Neural cell (in vitro differentiated cells): ENCODE measurements around the gene LAMC2. TPM values are rescaled to one million over a fixed set of nuclear protein-coding genes. Genes with fewer than 3 reads are reported as not detected.

Source experiments
- H2AFZ ChIP-seq: fragments of 200-600, 300-800 bp; sonication (generic), shearing (Covaris generic); 2 replicates; pipeline ENCODE4 v1.6.0; 2014; ENCODE audit warnings: low read depth, mild to moderate bottlenecking, antibody characterized with exemption, low read length, moderate library complexity
- H3F3A ChIP-seq: fragments of 200-600 bp; shearing (Covaris generic); 2 replicates; pipeline ENCODE4 v1.6.1; 2016; ENCODE audit warnings: mild to moderate bottlenecking, moderate library complexity, mixed read lengths, antibody characterized with exemption, low read length; ENCODE audit not compliant: insufficient read depth, poor library complexity, severe bottlenecking
- H3K27ac ChIP-seq: fragments of 200-600, 300-800 bp; sonication (generic), shearing (Covaris generic); 2 replicates; pipeline ENCODE4 v1.5.1; 2014; ENCODE audit warnings: mild to moderate bottlenecking, low read length, moderate library complexity
- H3K27me3 ChIP-seq: fragments of 300-800, 200-600 bp; sonication (generic), shearing (Covaris generic); 2 replicates; pipeline ENCODE4 v1.6.0; 2014; ENCODE audit warnings: mild to moderate bottlenecking, low read depth, low read length, moderate library complexity; ENCODE audit not compliant: insufficient read depth
- H3K36me3 ChIP-seq: fragments of 300-800, 200-600 bp; sonication (generic), shearing (Covaris generic); 2 replicates; pipeline ENCODE4 v1.5.1; 2014; ENCODE audit warnings: mild to moderate bottlenecking, antibody characterized with exemption, low read length, moderate library complexity; ENCODE audit not compliant: insufficient read depth
- H3K4me2 ChIP-seq: fragments of 300-800, 200-600 bp; sonication (generic), shearing (Covaris generic); 2 replicates; pipeline ENCODE4 v1.6.0; 2014; ENCODE audit warnings: mild to moderate bottlenecking, low read length
- H3K4me3 ChIP-seq: fragments of 300-800, 200-600 bp; sonication (generic), shearing (Covaris generic); 2 replicates; pipeline ENCODE4 v1.5.1; 2014; ENCODE audit warnings: mild to moderate bottlenecking, low read length, moderate library complexity
- H3K79me2 ChIP-seq: fragments of 200-600 bp; shearing (Covaris generic); replicated peaks from 2 replicates; pipeline ENCODE4 v1.6.0; 2014; ENCODE audit warnings: mild to moderate bottlenecking, low read length, moderate library complexity; ENCODE audit not compliant: insufficient read depth
- H3K9ac ChIP-seq: fragments of 300-800, 200-600 bp; sonication (generic), shearing (Covaris generic); 2 replicates; pipeline ENCODE4 v1.6.1; 2016; ENCODE audit warnings: mild to moderate bottlenecking, low read length, mixed read lengths
- H3K9me2 ChIP-seq: fragments of 200-600 bp; shearing (Covaris generic); 2 replicates; pipeline ENCODE4 v1.6.1; 2016; ENCODE audit warnings: mild to moderate bottlenecking, low read length, mixed read lengths; ENCODE audit not compliant: insufficient read depth
- H3K9me3 ChIP-seq: fragments of 200-600, 300-800 bp; sonication (generic), shearing (Covaris generic); 2 replicates; pipeline ENCODE4 v1.6.1; 2016; ENCODE audit warnings: mild to moderate bottlenecking, mixed run types, low read length, moderate library complexity, mixed read lengths
- H4K20me1 ChIP-seq: fragments of 200-600 bp; shearing (Covaris generic); 2 replicates; pipeline ENCODE4 v1.6.1; 2016; ENCODE audit warnings: mild to moderate bottlenecking, mixed run types; ENCODE audit not compliant: insufficient read depth
- EP300 ChIP-seq: fragments of 450-650 bp; conservative IDR thresholded peaks from 2 replicates; pipeline ENCODE4 v1.6.1; 2014; ENCODE audit warnings: antibody characterized with exemption, mild to moderate bottlenecking, moderate library complexity; ENCODE audit not compliant: poor library complexity, severe bottlenecking
- EZH2 ChIP-seq: fragments of 200-600, 300-800 bp; shearing (Covaris generic), sonication (generic); IDR thresholded peaks from 2 replicates; pipeline ENCODE4 v1.6.1; 2014; ENCODE audit warnings: antibody characterized with exemption, low read length, borderline replicate concordance, mild to moderate bottlenecking; ENCODE audit not compliant: insufficient read depth, poor library complexity, severe bottlenecking
- MXI1 ChIP-seq: fragments of 450-650 bp; conservative IDR thresholded peaks from 2 replicates; pipeline ENCODE4 v1.6.1; 2014; ENCODE audit warnings: antibody characterized with exemption, mild to moderate bottlenecking; ENCODE audit not compliant: poor library complexity, severe bottlenecking
- POLR2AphosphoS5 ChIP-seq: IDR thresholded peaks from 2 replicates; pipeline ENCODE4 v1.6.1; 2012
- RAD21 ChIP-seq: fragments of 450-650 bp; conservative IDR thresholded peaks from 2 replicates; pipeline ENCODE4 v1.6.1; 2014; ENCODE audit warnings: antibody characterized with exemption, mild to moderate bottlenecking, moderate library complexity
- REST ChIP-seq: IDR thresholded peaks from 2 replicates; pipeline ENCODE4 v1.6.1; 2012; ENCODE audit warnings: borderline replicate concordance
- SMC3 ChIP-seq: fragments of 450-650 bp; conservative IDR thresholded peaks from 2 replicates; pipeline ENCODE4 v1.6.1; 2014; ENCODE audit warnings: antibody characterized with exemption, mild to moderate bottlenecking, moderate library complexity; ENCODE audit not compliant: poor library complexity
- TAF1 ChIP-seq: IDR thresholded peaks from 2 replicates; pipeline ENCODE4 v1.6.1; 2012; ENCODE audit warnings: low read depth
- polyA plus RNA-seq: library from polyadenylated mRNA; depleted of rRNA; stranded (reverse); fragments of >200 nt; gene quantifications from 2 replicates; pipeline ENCODE4 v1.2.3, GENCODE V29; 2014
- TF ChIP-seq, protein P1 (sequence below): fragments of 450-650 bp; IDR thresholded peaks from 2 replicates; pipeline ENCODE4 v1.5.1; 2014; ENCODE audit warnings: antibody characterized with exemption, mild to moderate bottlenecking, moderate library complexity; ENCODE audit not compliant: poor library complexity, severe bottlenecking

LAMC2 gene
- polyA plus RNA-seq, 1 donor from 2014 or later = 0.67 TPM

DNA sequence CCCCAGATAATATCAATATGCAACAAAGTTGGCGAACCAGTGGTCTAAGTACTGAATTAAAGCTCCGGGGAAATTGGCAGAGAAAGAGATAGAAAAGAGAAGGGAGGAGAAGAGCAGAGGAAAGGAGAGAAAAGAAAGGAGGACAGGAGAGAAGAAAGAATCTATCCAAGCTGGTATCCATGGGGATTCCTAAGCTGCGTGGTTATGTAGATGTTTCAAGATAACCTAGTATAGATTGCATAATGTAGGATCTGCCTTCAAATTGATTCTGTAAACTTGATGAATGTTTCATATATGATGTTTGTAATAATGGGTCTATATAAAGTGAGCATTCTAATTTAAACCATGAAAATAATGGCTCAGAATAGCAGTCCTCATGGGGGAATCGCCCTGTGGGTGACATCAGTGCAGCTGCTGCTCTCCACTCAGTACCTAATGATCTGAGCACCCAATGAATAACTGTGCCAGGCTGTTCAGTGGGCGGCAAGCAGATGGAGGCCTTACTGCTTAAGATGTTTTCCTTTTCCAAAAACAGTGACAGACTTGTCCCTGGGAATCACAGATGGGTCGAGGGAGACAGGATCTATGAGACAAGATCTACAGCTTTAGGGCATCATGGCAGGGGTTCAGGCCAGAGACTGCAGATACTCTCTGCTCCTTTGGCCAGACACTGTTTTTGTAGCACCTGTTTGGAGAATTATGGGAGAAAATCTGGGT is 78.0 kb downstream of the LAMC2 start (continued):
- TF ChIP-seq EP300 (no peak), MXI1 (no peak)

DNA sequence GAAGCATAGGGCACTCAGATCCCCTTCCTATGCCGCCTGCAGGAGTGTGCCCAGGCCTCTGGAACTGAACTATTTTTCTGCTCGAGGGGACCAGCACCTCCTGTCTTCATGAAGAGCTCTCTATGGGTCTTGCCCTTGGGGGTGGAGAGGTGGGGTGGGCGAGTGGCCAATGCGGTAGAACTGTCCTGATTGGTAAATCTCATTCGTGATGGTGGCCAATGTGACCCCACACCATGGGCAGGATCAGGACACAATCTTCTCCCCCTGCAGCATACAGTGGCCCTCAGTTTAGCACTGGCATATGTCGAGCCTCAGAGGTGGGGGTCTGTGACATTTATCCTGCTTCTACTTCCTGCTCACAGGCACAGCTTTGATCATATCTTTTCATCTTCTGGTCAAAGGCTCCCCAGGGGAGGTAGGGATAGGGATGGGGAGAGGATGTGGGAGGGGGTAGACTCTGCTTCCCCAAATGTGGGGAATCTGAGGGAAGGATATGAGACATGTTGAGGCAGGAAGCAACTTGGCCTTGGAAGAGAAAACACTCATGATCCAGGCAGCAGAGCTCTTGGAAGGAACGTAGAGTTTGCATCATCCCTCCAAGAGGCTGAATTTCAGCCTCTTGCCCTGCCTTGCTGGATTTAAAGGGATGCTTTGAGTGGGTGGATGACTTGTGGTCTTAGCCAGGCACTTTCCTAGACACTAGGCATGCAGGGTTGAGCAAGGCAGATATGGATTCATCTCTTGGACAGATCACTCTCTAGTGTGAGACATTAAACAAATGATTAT is 81.8 kb downstream of the LAMC2 start:
- no peak overlapping the region for H3K4me2 ChIP-seq
- no peak for TF ChIP-seq EP300
- no peak for TF ChIP-seq REST
- no peak for TF ChIP-seq MXI1
- no peak for TF ChIP-seq POLR2AphosphoS5
- no peak for TF ChIP-seq SMC3
- no peak for TF ChIP-seq EZH2
- TF ChIP-seq, protein P1, sequence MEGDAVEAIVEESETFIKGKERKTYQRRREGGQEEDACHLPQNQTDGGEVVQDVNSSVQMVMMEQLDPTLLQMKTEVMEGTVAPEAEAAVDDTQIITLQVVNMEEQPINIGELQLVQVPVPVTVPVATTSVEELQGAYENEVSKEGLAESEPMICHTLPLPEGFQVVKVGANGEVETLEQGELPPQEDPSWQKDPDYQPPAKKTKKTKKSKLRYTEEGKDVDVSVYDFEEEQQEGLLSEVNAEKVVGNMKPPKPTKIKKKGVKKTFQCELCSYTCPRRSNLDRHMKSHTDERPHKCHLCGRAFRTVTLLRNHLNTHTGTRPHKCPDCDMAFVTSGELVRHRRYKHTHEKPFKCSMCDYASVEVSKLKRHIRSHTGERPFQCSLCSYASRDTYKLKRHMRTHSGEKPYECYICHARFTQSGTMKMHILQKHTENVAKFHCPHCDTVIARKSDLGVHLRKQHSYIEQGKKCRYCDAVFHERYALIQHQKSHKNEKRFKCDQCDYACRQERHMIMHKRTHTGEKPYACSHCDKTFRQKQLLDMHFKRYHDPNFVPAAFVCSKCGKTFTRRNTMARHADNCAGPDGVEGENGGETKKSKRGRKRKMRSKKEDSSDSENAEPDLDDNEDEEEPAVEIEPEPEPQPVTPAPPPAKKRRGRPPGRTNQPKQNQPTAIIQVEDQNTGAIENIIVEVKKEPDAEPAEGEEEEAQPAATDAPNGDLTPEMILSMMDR = no peak

GRCh38 chr1:183270541-183271141 is 84.6 kb downstream of the LAMC2 start:
- H3K79me2 ChIP-seq = no peaks in the 10 kb centered on the region
- no peak overlapping the region for H3K27ac ChIP-seq
- no peak overlapping the region for H3K4me3 ChIP-seq
- H3K4me2 ChIP-seq = no peak overlapping the region
- H3F3A ChIP-seq = no peaks in the 10 kb centered on the region
- TF ChIP-seq MXI1 = no peak
- TF ChIP-seq SMC3 = no peak
- no peak for TF ChIP-seq EP300
- no peak for TF ChIP-seq POLR2AphosphoS5
- no peak for TF ChIP-seq TAF1
- TF ChIP-seq, protein P1 = no peak
- TF ChIP-seq REST = no peak
- no peak for TF ChIP-seq EZH2
- TF ChIP-seq RAD21 = no peak
- H3K27me3 ChIP-seq = no peaks in the 10 kb centered on the region
- no peak overlapping the region for H2AFZ ChIP-seq
- H4K20me1 ChIP-seq = no peaks in the 10 kb centered on the region
- H3K9me3 ChIP-seq = no peaks in the 10 kb centered on the region
- H3K9ac ChIP-seq = no peak overlapping the region
- no peaks in the 10 kb centered on the region for H3K9me2 ChIP-seq
- H3K36me3 ChIP-seq = no peaks in the 10 kb centered on the region

More for the DNA sequence above, 81.8 kb downstream of the LAMC2 start:
- Histone ChIP-seq H3F3A (no peaks in the 10 kb centered on the region), H3K79me2 (no peaks in the 10 kb centered on the region), H3K9me3 (no peaks in the 10 kb centered on the region), H2AFZ (no peak overlapping the region), H3K9me2 (no peaks in the 10 kb centered on the region), H3K4me3 (no peak overlapping the region), H3K36me3 (peaks cover 6% of the 10 kb centered on the region), H4K20me1 (no peaks in the 10 kb centered on the region), H3K27me3 (no peaks in the 10 kb centered on the region), H3K27ac (no peak overlapping the region), H3K9ac (no peak overlapping the region)
